HG02623 (cell line): ENCODE results near the gene RASSF6.
"Not testable (repeated sequence)": the region's sequence is repeated elsewhere in the genome, so short reads cannot be mapped to it uniquely, and the experiment has no call there.

Experiments used
- ATAC-seq: cut with Tn5 transposase; IDR thresholded peaks from one replicate; pipeline ENCODE4 v1.9.1; 2021; ENCODE audit warnings: moderate library complexity; ENCODE audit not compliant: unreplicated experiment

The RASSF6 gene

DNA sequence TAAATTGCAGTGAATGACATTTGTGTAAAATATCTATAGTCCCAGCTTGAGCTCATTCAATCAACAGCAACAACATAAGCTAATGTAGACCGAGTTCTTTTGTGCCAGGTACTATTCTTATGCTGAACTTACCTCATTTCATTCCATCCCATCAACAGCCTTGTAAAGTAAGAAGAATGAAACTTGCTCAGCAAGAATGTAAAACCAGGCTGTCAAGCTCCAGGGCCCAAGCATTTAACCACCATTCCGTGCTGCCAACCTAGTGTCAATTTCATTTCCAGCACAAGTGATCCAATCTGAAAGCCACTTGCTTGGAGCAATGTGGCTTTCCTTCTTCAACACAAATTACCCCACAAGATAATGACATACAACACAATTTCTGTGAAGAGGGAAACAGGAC, 36.6 kb downstream of the RASSF6 start:
- no peak for ATAC-seq

GRCh38 chr4:73577371-73577770, 42.9 kb downstream of the RASSF6 start:
- ATAC-seq: no peak

GRCh38 chr4:73576381-73576780, 43.9 kb downstream of the RASSF6 start:
- no peak for ATAC-seq

DNA sequence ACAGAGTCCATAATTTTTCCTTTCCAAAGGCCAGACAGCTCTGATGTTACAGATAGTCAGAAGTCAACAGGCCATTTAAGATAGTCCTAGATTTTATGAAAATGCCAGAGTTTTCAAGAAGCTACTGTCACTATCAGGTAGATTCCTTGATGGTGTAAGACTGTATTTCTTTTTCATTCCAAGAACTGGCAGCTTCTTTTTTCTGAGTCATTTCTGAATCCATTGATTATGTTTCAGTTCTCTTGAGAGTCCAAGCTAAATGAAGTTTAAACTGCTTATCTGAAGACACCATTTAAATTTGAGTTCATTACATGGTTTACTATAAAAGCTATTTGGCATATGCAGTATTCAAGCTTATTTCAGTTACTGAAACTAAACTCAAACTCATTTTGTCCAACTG, 44.6 kb downstream of the RASSF6 start:
- ATAC-seq: peak; percentile 44

DNA sequence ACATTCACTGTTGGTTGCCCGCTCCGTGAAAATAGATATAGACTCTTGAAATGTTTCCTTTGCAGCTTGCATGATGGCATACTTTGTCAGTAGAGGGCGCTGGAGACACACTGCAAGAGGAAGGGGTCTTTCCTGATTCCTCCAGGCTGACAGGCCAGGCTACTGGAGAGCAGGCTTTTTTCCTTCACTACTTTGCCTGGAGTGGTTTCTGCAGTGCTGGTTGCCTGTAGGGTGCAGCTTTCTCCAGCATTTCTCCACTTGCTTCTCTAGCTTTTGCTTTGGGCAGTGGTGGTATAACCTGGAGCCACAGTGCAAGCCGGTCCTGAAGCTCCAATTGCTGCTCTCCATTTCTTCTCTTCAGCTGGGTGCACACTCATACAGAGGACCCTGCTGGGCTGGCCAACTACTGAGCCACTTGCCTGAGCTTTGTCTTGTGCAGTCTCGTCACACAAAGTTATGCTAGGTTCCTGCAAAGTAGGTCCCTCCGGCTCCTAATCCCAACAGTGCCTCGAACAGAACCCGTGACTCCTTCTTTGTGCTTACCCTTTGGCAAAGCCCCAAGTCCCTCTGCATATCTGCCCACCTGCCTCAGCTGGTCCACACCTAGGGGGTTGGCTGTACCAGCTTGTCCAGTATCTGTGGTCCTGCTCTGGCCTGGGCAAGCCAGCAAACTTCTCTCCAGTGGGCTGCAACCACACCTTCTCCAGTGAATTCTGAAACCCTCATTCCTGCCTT, 46.3 kb downstream of the RASSF6 start:
- peak; percentile 72 for ATAC-seq

- not testable (repeated sequence) for ATAC-seq
These were observed 69.4 kb downstream of the RASSF6 start for GRCh38 chr4:73550865-73551264.

GRCh38 chr4:73544620-73545019, 75.6 kb downstream of the RASSF6 start:
- no peak for ATAC-seq

DNA sequence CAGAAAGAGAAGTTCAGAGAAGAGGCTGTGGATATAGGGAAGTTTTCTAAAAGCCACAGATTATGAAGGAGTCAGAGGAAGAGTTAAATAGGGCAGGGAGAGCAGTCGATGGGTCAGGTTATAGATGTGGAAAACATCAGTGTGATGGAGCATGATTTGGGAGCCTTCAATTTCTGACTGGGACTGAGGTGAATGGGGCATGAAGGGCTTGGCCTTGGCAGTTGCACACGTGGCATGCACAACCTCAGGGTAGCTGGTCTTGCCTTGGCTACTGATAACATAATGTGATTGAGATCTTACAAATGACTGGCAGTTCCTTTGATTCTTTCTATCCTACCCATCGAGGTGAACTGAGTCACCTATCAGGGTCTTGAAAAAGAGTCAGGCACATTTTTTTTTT, 79.0 kb downstream of the RASSF6 start:
- ATAC-seq: no peak

GRCh38 chr4:73540826-73541225, 79.4 kb downstream of the RASSF6 start:
- no peak for ATAC-seq

DNA sequence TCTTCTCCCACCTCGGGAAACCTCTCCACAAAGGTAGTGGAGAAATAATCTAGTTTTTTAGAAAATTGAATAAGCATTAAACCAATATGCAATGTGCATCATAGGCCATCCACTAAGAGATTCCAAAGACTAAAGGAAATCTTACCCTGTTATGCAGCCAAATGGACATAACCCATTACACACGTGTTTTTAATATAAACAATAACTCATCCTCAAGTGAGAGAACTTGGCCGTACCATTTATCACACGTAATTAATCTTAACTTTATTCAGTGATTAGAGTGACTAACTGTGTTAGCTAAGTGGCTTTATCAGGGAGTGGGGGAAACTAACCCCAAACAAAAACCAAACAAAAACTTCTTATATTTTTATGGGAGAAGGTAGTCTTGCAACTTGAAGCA, 80.8 kb downstream of the RASSF6 start:
- no peak for ATAC-seq

DNA sequence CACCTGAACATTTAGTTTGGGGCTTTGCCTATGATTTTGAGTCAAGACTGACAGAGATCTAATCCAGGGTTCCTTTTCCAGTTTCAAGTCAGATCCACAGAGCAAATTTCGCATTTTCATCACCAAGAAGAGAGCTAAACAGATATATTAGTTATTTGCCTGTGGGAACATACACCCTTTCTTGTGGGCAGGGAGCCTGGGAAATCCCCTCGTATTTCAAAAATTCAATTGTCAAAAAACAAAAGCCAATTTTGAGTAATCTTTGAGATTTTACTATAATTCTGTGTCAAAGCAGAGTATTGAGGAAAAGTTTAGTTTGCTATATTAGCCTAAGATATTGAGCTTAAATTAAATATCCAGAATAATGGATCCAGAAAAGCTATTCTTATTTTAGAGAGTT, 82.1 kb downstream of the RASSF6 start:
- no peak for ATAC-seq

DNA sequence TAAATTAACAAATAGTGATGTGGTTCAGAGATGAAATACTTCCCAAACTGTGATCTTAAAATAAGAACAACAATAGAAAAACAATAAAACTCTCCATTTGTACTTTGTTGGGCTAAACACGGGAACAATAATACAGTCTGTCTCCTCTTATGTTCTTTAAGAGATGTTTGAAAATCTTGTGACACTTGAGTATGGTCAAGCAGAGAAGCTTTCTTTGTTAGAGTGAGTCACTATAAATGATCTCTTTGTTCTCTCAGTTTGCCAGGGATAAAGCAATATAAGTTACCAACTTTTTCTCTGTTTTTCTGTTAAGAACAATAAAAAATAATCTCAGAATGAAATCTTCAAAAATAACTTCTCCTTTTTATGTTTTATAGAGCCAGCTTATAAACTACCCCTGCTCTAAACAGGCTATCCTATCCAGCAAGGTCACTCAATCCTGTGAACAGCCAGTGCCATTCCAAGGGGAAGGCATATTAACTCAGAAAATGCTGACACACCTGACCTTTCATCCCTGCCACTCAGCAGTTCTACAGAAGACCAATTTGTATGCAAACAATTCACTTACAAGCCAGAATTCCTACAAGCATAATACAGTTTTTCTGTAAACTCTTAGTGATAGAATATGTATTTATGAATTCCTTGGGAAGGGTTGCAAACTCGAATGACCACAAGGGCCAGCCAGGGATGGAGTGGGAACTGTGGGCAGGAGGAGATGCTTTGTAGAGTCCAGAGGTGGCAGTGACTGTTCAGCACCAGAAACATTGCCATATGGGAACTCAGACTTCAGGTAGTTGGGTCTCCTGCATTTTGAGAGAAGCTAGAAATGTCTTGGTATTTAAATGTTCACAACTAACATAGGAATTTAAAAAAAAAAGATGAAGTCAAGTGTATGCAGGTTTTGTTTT, 86.5 kb downstream of the RASSF6 start:
- ATAC-seq: no peak

GRCh38 chr4:73528171-73528570, 92.1 kb downstream of the RASSF6 start:
- ATAC-seq: no peak

DNA sequence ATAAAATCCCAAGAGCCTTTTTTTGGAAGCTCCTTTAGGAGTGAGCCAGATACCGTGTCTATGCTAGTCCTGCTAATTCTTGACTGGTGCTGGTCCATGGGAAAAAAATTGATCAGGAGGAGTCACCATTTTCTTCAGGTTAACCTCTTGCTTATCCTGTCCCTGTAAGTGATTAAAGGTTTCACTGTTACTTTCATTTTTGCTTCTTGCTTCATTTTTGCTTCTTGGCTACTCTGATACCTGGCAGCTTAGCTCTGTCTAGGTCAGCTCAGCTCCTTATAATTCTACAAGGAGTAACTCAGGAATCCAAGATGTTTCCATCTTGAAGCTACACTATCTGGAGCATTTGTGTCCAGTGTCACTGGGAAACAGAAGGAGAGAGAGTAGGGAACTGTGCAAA, 93.0 kb downstream of the RASSF6 start:
- ATAC-seq: peak; percentile 52

GRCh38 chr4:73525611-73526010, 94.6 kb downstream of the RASSF6 start:
- ATAC-seq: no peak

GRCh38 chr4:73523126-73523525, 97.1 kb downstream of the RASSF6 start:
- ATAC-seq: no peak
